Loucy (cell line): ENCODE measurements around the gene ACOT11.

Experiments used
- CTCF ChIP-seq: fragments of 200-600 bp; sonication (generic); conservative IDR thresholded peaks from 2 replicates; pipeline ENCODE4 v1.5.1; 2014; ENCODE audit warnings: mild to moderate bottlenecking, antibody characterized with exemption, low read length
- EZH2phosphoT487 ChIP-seq: fragments of 200-600 bp; IDR thresholded peaks from 2 replicates; pipeline ENCODE4 v1.6.1; 2018; ENCODE audit warnings: antibody characterized with exemption, mild to moderate bottlenecking, moderate library complexity, borderline replicate concordance

- TF ChIP-seq CTCF, result no peak
- no peak for TF ChIP-seq EZH2phosphoT487
Measured at GRCh38 chr1:54532033-54532432, 16.0 kb upstream of the ACOT11 start.
